ENCODE data around the gene LRRC1. TPM values are rescaled to one million over a fixed set of nuclear protein-coding genes. Genes with fewer than 3 reads are reported as not detected.
"Not testable (repeated sequence)": the region's sequence is repeated elsewhere in the genome, so short reads cannot be mapped to it uniquely, and the experiment has no call there.

The LRRC1 gene
- total RNA-seq, 4 donors from 2014 or later, result 23.2 to 38.5 (median 28.3) TPM

DNA sequence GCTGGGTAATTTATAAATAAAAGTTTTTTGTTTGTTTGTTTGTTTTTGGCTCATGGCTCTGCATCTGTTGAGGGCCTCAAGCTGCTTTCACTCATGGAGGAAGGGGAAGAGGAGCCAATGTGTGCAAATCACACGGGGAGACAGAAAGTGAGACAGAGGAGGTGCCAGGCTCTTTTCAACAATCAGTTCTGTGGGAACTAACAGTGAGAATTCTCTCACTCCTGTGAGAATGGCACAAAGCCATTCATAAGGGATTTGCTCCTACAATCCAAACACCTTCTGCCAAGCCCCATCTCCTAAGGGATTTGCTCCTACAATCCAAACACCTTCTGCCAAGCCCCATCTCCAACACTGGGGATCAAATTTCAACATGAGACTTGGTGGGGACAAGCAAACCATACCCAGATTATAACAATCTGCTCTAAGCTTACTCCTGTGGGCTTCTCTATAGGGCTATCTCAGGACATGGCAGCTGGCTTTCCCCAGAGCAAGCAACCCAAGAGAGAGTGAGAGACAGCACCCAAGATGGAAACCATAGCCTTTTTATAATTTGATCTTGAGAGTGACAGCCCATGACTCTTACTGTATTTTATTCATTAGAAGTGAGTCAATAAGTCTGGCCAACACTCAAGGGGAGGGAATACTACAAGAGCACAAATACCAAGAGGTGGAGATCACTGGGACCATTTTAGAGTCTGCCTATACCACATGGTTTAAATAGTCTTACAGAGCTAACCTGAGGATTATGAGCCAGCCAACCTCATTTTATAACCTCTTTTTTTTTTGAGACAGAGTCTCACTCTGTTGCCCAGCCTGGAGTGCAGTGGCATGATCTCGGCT lies 22.8 kb upstream of the LRRC1 start:
- H3K36me3 ChIP-seq, result no peaks in the 10 kb centered on the region
- no peak for TF ChIP-seq POLR2A (IDR thresholded peaks at IDR 0.05)
- TF ChIP-seq, protein P1, sequence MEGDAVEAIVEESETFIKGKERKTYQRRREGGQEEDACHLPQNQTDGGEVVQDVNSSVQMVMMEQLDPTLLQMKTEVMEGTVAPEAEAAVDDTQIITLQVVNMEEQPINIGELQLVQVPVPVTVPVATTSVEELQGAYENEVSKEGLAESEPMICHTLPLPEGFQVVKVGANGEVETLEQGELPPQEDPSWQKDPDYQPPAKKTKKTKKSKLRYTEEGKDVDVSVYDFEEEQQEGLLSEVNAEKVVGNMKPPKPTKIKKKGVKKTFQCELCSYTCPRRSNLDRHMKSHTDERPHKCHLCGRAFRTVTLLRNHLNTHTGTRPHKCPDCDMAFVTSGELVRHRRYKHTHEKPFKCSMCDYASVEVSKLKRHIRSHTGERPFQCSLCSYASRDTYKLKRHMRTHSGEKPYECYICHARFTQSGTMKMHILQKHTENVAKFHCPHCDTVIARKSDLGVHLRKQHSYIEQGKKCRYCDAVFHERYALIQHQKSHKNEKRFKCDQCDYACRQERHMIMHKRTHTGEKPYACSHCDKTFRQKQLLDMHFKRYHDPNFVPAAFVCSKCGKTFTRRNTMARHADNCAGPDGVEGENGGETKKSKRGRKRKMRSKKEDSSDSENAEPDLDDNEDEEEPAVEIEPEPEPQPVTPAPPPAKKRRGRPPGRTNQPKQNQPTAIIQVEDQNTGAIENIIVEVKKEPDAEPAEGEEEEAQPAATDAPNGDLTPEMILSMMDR (IDR thresholded peaks at IDR 0.05), result no peak
- H3K27me3 ChIP-seq, result no peaks in the 10 kb centered on the region
- DNase-seq, result no peak
- intact Hi-C loops (cut with DNase I), result no loop called here
- no peak overlapping the region for H3K4me3 ChIP-seq
- 62 to 71% methylated on average over 2 of the region's 2 CpGs for WGBS, 2 donors
- H3K4me1 ChIP-seq, result peaks cover 0 to 10% (median 0%) of the 10 kb centered on the region in 3 donors
- H3K27ac ChIP-seq, result no peak overlapping the region
- H3K9me3 ChIP-seq, result peaks cover 0 to 7% (median 4%) of the 10 kb centered on the region in 3 donors

DNA sequence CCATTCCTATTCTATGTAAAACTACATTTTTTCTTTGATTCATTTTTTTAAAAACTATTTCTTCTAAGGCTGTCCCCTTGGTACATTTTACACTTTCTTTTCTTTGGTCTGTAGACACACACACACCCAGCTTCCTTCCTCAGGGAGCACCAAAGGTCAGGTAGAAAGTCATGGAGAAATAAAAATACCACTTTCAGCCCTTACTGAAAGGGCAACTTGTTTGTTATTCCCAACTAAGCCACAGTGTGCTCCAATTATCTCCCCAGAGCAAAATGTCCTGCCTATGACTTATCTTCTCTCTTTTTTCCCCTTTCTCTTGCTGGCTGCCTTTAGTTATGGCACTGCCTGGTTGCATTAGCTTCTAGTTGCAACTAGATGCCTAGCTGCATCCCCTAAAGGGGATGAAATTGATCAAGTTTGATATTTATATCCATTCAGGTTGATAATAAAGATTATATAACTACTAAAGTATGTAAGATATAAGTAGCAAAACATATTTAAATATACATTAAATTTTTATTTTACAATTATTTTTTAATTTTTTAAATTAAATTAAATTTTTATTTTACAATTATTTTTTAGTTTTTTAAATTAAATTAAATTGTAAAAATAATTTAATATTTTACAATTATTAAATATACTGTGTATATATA lies 21.6 kb upstream of the LRRC1 start:
- DNase-seq, result no peak
- no peak overlapping the region for H3K4me3 ChIP-seq
- H3K4me1 ChIP-seq, result peaks cover 0 to 10% (median 0%) of the 10 kb centered on the region in 3 donors
- intact Hi-C loops (cut with DNase I), result no loop called here
- H3K27ac ChIP-seq, result no peak overlapping the region
- peaks cover 0 to 7% (median 4%) of the 10 kb centered on the region in 3 donors for H3K9me3 ChIP-seq
- H3K27me3 ChIP-seq, result no peaks in the 10 kb centered on the region
- H3K36me3 ChIP-seq, result no peaks in the 10 kb centered on the region
- no peak for TF ChIP-seq POLR2A (IDR thresholded peaks at IDR 0.05)
- TF ChIP-seq, protein P1 (IDR thresholded peaks at IDR 0.05), result no peak

DNA sequence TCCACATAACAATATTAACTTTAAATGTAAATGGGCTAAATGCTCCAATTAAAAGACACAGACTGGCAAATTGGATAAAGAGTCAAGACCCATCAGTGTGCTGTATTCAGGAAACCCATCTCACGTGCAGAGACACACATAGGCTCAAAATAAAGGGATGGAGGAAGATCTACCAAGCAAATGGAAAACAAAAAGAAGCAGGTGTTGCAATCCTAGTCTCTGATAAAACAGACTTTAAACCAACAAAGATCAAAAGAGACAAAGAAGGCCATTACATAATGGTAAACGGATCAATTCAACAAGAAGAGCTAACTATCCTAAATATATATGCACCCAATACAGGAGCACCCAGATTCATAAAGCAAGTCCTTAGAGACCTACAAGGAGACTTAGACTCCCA lies 18.7 kb upstream of the LRRC1 start:
- H3K4me1 ChIP-seq; H3K9me3 ChIP-seq; intact Hi-C loops (cut with DNase I); H3K27ac ChIP-seq; H3K4me3 ChIP-seq; H3K36me3 ChIP-seq; H3K27me3 ChIP-seq; DNase-seq: not testable (repeated sequence)
- WGBS, 2 donors, result 86 to 100% methylated on average over 2 of the region's 2 CpGs

DNA sequence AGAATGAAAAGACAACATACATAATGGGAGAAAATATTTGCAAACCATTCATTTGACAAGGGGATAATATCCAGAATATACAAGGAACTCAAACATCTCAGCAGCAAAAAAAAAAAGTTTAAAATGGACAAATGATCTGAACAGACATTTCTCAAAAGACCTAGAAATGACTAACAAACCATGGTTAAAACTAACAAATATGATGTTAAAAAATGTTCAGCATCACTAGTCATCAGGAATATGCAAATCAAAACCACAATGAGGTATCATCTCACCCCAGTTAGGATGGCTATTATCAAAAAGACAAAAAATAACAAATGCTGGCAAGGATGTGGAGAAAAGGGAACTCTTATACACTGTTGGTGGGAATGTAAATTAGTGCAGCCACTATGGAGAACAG lies 9.8 kb upstream of the LRRC1 start:
- intact Hi-C loops (cut with DNase I), result not testable (repeated sequence)

DNA sequence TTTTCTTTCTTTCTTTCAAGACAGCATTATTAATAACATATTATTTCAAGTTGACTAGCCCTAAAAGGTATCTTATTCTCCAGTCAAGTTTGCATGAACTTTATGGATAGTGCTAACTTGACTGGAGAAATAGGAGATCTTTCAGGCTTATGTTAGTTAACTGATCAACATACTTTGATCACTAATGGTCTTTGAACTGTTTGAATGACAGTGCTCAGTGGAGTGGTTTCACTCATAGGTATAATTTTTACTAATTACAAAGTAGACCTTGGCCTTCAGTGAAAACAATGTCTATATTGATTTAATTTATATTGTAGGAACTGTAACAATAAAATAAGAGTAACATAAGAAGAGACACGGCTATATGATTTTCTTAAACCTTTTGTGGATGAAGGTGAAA lies 8.0 kb upstream of the LRRC1 start:
- DNase-seq, result no peak
- Histone ChIP-seq H3K4me1 (peaks cover 0 to under 1% (median 0%) of the 10 kb centered on the region in 3 donors), H3K27ac (no peak overlapping the region), H3K9me3 (peaks cover 0 to 6% (median 0%) of the 10 kb centered on the region in 3 donors), H3K27me3 (no peaks in the 10 kb centered on the region), H3K4me3 (no peak overlapping the region), H3K36me3 (no peaks in the 10 kb centered on the region)
- WGBS, 2 donors, result 81 to 91% methylated on average over 1 of the region's 1 CpG
- intact Hi-C loops (cut with DNase I), result no loop called here
- no peak for TF ChIP-seq POLR2A (IDR thresholded peaks at IDR 0.05)
- TF ChIP-seq, protein P1 (IDR thresholded peaks at IDR 0.05), result no peak

More for the DNA sequence above, 9.8 kb upstream of the LRRC1 start:
- not testable (repeated sequence) for H3K27me3 ChIP-seq, H3K27ac ChIP-seq, H3K36me3 ChIP-seq, H3K4me1 ChIP-seq, H3K4me3 ChIP-seq, DNase-seq, H3K9me3 ChIP-seq

DNA sequence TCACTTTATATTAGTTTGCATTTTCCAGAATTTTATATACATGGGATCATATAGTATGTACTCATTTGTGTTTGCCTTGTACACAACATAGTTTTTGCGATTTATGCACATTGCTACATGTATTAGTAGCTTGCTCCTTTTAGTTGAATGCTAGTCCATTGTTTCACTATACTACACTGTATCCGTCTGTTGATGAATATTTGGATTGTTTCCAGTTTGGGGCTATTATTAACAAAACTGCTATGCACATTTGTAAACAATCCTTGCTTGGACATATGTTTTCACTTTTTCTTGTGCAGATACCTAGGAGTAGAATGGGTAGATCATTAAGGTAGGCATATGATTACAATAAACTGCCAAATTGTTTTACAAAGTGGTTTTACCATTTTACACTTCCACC lies 3.9 kb upstream of the LRRC1 start:
- intact Hi-C loops (cut with DNase I), result loop anchor here (10.0 kb wide), 2 partner anchors 56 to 164 kb away; no protein-coding TSS in a partner anchor

More for the DNA sequence above, 3.9 kb upstream of the LRRC1 start:
- no peaks in the 10 kb centered on the region for H3K27me3 ChIP-seq
- no peak overlapping the region for H3K4me3 ChIP-seq
- TF ChIP-seq POLR2A (IDR thresholded peaks at IDR 0.05), result no peak
- TF ChIP-seq, protein P1 (IDR thresholded peaks at IDR 0.05), result no peak
- DNase-seq, result no peak
- no peaks in the 10 kb centered on the region for H3K36me3 ChIP-seq
- H3K4me1 ChIP-seq, result peaks cover 0 to 33% (median 11%) of the 10 kb centered on the region in 3 donors
- no peak overlapping the region for H3K27ac ChIP-seq
- peaks cover 0 to 6% (median 0%) of the 10 kb centered on the region in 3 donors for H3K9me3 ChIP-seq
- 56 to 60% methylated on average over 2 of the region's 2 CpGs for WGBS, 2 donors
